HG03097 (cell line): Measurements from ENCODE around the gene AKAP12.
"Not testable (repeated sequence)": the region's sequence is repeated elsewhere in the genome, so short reads cannot be mapped to it uniquely, and the experiment has no call there.

Experiments used
- ATAC-seq: cut with Tn5 transposase; IDR thresholded peaks from one replicate; pipeline ENCODE4 v1.9.1; 2021; ENCODE audit not compliant: unreplicated experiment, low FRiP score

The AKAP12 gene

GRCh38 chr6:151376440-151376839 is 136.7 kb downstream of the AKAP12 start:
- no peak for ATAC-seq

- ATAC-seq: no peak
Observed at GRCh38 chr6:151377095-151377494, 137.3 kb downstream of the AKAP12 start.

GRCh38 chr6:151379933-151380847 is 140.4 kb downstream of the AKAP12 start:
- ATAC-seq: no peak

GRCh38 chr6:151380848-151381205 is 141.1 kb downstream of the AKAP12 start:
- ATAC-seq: no peak

GRCh38 chr6:151381722-151382121 is 142.0 kb downstream of the AKAP12 start:
- no peak for ATAC-seq

GRCh38 chr6:151382631-151383030 is 142.9 kb downstream of the AKAP12 start:
- ATAC-seq: not testable (repeated sequence)

- no peak for ATAC-seq
Observed at GRCh38 chr6:151384151-151384550, 144.4 kb downstream of the AKAP12 start.

GRCh38 chr6:151385177-151385576 is 145.4 kb downstream of the AKAP12 start:
- ATAC-seq: no peak

- ATAC-seq: no peak
Observed at GRCh38 chr6:151387175-151387970, 147.6 kb downstream of the AKAP12 start.

GRCh38 chr6:151388236-151388635 is 148.5 kb downstream of the AKAP12 start:
- ATAC-seq: no peak

- no peak for ATAC-seq
Observed at GRCh38 chr6:151388997-151389617, 149.3 kb downstream of the AKAP12 start.

GRCh38 chr6:151389618-151390275 is 150.0 kb downstream of the AKAP12 start:
- ATAC-seq: peak; percentile 65

- ATAC-seq: peak; percentile 89
Observed at GRCh38 chr6:151390276-151390850, 150.6 kb downstream of the AKAP12 start.

GRCh38 chr6:151390851-151391470 is 151.2 kb downstream of the AKAP12 start:
- peak; percentile 4 for ATAC-seq

- no peak for ATAC-seq
Observed at GRCh38 chr6:151391471-151392413, 152.0 kb downstream of the AKAP12 start, which contains the start of gene ZBTB2. Gene ZBTB2 (minus strand): TSS chr6:151391559. CDS start chr6:151373637, 17,922 bp downstream.

- no peak for ATAC-seq
Observed at GRCh38 chr6:151392427-151392826, 152.7 kb downstream of the AKAP12 start.

GRCh38 chr6:151393410-151393809 is 153.6 kb downstream of the AKAP12 start:
- no peak for ATAC-seq

- no peak for ATAC-seq
Observed at GRCh38 chr6:151399679-151400078, 159.9 kb downstream of the AKAP12 start.

GRCh38 chr6:151400473-151400872 is 160.7 kb downstream of the AKAP12 start:
- ATAC-seq: no peak
